ENCODE results near the gene SLC13A3. TPM values are rescaled to one million over a fixed set of nuclear protein-coding genes. Genes with fewer than 3 reads are reported as not detected.

SLC13A3 gene
- total RNA-seq, 1 donor from 2014 or later = 5.5 TPM

DNA sequence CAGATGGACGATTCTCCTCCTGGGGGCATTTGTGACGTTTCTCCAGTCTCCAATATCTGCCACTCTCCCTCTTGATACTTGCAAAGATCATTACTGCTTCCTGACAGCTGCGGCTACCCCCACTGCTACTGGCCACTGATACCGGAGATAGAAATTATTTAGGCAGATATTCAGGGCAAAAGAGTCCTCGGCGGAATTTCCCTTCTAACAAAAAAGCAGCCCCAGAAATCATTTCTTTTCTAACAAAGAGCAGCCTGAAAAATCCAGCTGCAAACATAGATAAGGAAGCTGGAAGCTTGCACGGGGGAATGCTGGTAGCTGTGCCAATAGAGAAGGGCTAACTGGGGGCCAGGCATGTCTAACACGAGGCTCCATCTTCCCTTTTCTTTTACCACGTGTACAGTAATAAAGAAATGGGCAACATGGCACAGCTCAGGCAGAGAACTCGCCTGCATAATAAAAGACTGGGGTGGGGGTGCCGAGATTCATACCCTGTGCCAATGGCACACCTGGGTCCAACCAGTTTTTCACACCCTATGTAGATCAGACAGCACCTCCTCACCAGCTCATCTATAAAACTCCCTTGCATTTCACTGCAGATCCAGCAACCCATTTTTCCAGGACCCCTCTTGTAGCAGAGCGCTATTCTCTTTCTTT, 31.9 kb upstream of the SLC13A3 start:
- FAIRE-seq (no peak), DNase-seq (ENCODE audit: low read depth) (no peak)
- Histone ChIP-seq H3K36me3 (ENCODE audit: control insufficient read depth, insufficient read depth, low read length) (peaks cover 6% of the 10 kb centered on the region), H3K4me3 (ENCODE audit: low read depth, low read length) (peak overlapping the region; percentile 51), H3K27me3 (ENCODE audit: control insufficient read depth, insufficient read depth, low read length) (no peaks in the 10 kb centered on the region)
- TF ChIP-seq CTCF (IDR thresholded peaks at IDR 0.05; ENCODE audit: insufficient read depth, low read length, severe bottlenecking) = no peak

GRCh38 chr20:46682063-46682821, 31.0 kb upstream of the SLC13A3 start:
- DNase-seq (ENCODE audit: low read depth) (no peak), FAIRE-seq (no peak)
- no peak for TF ChIP-seq CTCF (IDR thresholded peaks at IDR 0.05; ENCODE audit: insufficient read depth, low read length, severe bottlenecking)

GRCh38 chr20:46681032-46681854, 30.0 kb upstream of the SLC13A3 start:
- FAIRE-seq (no peak), DNase-seq (ENCODE audit: low read depth) (peak; percentile 54)
- H3K27me3 ChIP-seq (ENCODE audit: control insufficient read depth, insufficient read depth, low read length) = no peaks in the 10 kb centered on the region
- TF ChIP-seq CTCF (IDR thresholded peaks at IDR 0.05; ENCODE audit: insufficient read depth, low read length, severe bottlenecking) = peak; percentile 83
- no peak overlapping the region for H3K4me3 ChIP-seq (ENCODE audit: low read depth, low read length)
- peaks cover 5% of the 10 kb centered on the region for H3K36me3 ChIP-seq (ENCODE audit: control insufficient read depth, insufficient read depth, low read length)

More at GRCh38 chr20:46682063-46682821, 31.0 kb upstream of the SLC13A3 start:
- no peak overlapping the region for H3K4me3 ChIP-seq (ENCODE audit: low read depth, low read length)
- H3K36me3 ChIP-seq (ENCODE audit: control insufficient read depth, insufficient read depth, low read length) = peaks cover 6% of the 10 kb centered on the region
- H3K27me3 ChIP-seq (ENCODE audit: control insufficient read depth, insufficient read depth, low read length) = no peaks in the 10 kb centered on the region

GRCh38 chr20:46680684-46681031, 29.4 kb upstream of the SLC13A3 start:
- DNase-seq (ENCODE audit: low read depth) (no peak), FAIRE-seq (no peak)
- no peak for TF ChIP-seq CTCF (IDR thresholded peaks at IDR 0.05; ENCODE audit: insufficient read depth, low read length, severe bottlenecking)
- H3K27me3 ChIP-seq (ENCODE audit: control insufficient read depth, insufficient read depth, low read length) = no peaks in the 10 kb centered on the region
- peaks cover 5% of the 10 kb centered on the region for H3K36me3 ChIP-seq (ENCODE audit: control insufficient read depth, insufficient read depth, low read length)
- H3K4me3 ChIP-seq (ENCODE audit: low read depth, low read length) = no peak overlapping the region

- Histone ChIP-seq H3K27me3 (ENCODE audit: control insufficient read depth, insufficient read depth, low read length) (no peaks in the 10 kb centered on the region), H3K4me3 (ENCODE audit: low read depth, low read length) (no peak overlapping the region), H3K36me3 (ENCODE audit: control insufficient read depth, insufficient read depth, low read length) (peaks cover 3% of the 10 kb centered on the region)
- DNase-seq (ENCODE audit: low read depth) = no peak
- FAIRE-seq = no peak
- TF ChIP-seq CTCF (IDR thresholded peaks at IDR 0.05; ENCODE audit: insufficient read depth, low read length, severe bottlenecking) = no peak
Observed at GRCh38 chr20:46678516-46678915, 27.3 kb upstream of the SLC13A3 start.

Measured in bronchial epithelial cell (primary cell).